Fibroblast of skin of abdomen (primary cell): ENCODE data around the gene TMEM184A.

ENCODE experiments used
- DNase-seq: peaks from one replicate; pipeline ENCODE4 v3.0.0-alpha.2; 2013

The TMEM184A gene

GRCh38 chr7:1499367-1500029 is 56.5 kb downstream of the TMEM184A start:
- DNase-seq = no peak

GRCh38 chr7:1498370-1499305 is 57.4 kb downstream of the TMEM184A start:
- no peak for DNase-seq

- no peak for DNase-seq
Observed at GRCh38 chr7:1497293-1497927, 58.6 kb downstream of the TMEM184A start.

DNA sequence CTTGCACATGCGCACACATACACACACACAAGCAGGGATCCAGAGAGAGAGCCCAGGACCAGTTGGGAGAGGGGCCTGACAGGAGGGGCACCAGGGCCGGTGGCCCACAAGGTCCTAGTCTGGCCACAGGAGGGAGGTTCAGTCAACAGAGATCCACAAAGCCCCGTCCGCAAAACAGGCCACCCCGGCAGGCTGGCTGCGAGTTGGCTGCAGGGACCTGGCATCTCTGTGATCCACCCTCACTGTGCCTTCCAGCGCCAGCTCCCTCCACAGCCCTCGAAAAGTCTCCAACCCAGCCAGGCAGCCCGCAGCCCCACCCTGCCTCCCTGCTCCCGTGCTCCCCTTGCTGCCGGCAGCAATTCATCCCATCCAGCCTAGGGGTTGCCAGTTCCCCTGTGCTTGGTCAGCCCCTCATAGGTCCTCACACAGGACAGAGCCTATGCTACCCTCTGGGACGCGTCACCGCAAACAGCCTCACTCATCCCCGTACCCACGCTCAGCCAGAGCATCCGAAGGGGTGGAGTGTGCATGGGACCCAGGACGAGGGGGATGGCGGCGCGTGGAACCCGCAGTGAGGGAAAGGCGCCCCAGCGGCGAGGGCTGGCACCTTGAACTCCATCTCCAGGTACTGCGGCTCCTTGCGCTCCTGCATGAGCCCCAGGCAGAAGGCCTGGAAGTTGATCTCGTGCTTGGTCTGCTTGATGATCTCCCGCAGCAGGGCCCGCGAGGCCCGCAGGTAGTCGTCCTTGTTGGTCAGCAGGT is 59.3 kb downstream of the TMEM184A start:
- no peak for DNase-seq

DNA sequence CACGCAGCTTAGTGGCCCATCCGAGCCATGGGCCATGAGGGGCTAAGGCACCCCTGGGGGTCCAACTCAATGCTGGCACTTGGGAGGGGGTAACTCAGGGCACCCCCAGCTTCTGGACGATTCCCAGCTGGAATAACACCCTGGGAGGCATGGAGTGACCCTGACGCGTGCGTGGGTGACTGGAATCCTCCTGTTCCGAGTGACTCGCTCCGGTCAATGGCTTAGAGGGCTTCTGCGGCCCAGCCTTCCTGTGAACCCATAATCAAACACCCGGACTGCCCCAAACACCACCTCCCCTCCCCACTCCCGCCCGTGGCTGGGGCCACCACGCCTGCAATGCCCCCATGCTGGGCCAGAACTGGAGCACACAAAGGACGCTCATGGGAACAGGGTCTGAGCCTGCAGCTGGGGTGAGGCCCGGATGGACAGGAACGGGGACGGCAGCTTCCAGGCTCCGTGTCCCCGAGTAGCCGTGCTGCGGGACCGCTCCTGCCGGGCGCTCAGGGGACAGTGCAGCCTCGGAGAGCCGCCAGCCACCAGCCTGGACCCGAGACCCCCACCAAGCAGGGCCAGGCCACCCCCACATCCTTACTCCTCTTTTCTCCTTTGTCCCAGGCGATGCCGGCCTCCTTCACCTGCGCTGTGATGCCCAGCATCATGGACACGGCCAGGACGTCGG is 60.3 kb downstream of the TMEM184A start:
- no peak for DNase-seq

- no peak for DNase-seq
Observed at GRCh38 chr7:1494866-1495563, 61.0 kb downstream of the TMEM184A start.

- no peak for DNase-seq
Observed at GRCh38 chr7:1494447-1494846, 61.6 kb downstream of the TMEM184A start.

- no peak for DNase-seq
Observed at GRCh38 chr7:1493571-1493970, 62.4 kb downstream of the TMEM184A start.

GRCh38 chr7:1493129-1493528 is 62.9 kb downstream of the TMEM184A start:
- no peak for DNase-seq

DNA sequence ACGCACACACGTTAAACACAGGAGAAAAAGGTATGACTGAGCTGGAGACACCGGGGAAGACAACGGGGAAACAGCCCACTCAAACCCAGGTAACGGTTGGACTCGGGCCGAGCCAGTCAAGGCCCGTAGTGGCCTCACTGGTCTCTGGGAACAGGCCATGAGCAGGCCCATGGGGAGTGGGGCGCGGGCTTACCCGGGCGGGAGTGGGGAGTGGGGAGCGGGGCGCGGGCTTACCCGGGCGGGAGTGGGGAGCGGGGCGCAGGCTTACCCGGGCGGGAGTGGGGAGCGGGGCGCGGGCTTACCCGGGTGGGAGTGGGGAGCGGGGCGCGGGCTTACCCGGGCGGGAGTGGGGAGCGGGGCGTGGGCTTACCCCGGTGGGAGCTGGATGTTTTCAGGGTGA is 63.4 kb downstream of the TMEM184A start:
- no peak for DNase-seq
